MCF 10A (cell line): ENCODE measurements around the gene RAD21L1. TPM values are rescaled to one million over a fixed set of nuclear protein-coding genes. Genes with fewer than 3 reads are reported as not detected.

Experiments used
- BruUV-seq: library from RNA; stranded (reverse); fragments of 400-500 nt; replicated peaks from 2 replicates; lab custom pipeline; 2021; lab: Mats Ljungman, UMichigan
- CTCF ChIA-PET: fragments of 300-600 bp; sonication (Branson Sonifier 250); formaldehyde crosslinking; extraction: SDS; loops from one replicate; lab custom pipeline; 2021; ENCODE audit warnings: antibody characterized with exemption, inconsistent platforms; lab: Yijun Ruan, JAX
- POLR2A ChIA-PET: fragments of 300-600, 350-650 bp; sonication (Branson Sonifier 250); formaldehyde crosslinking; extraction: SDS; loops from one replicate; lab custom pipeline; 2020; ENCODE audit warnings: antibody characterized with exemption, inconsistent platforms; lab: Yijun Ruan, JAX
- DNase-seq: peaks from one replicate; pipeline ENCODE4 v3.0.0-alpha.2; 2018; ENCODE audit not compliant: unreplicated experiment
- H3K27ac Mint-ChIP-seq: one replicate; pipeline ENCODE4 v1.8.0; 2022; ENCODE audit warnings: mild to moderate bottlenecking, low read depth, mixed read lengths; ENCODE audit not compliant: unreplicated experiment
- H3K27me3 Mint-ChIP-seq: one replicate; pipeline ENCODE4 v1.8.0; 2022; ENCODE audit warnings: mixed read lengths; ENCODE audit not compliant: insufficient read depth, unreplicated experiment
- H3K36me3 Mint-ChIP-seq: one replicate; pipeline ENCODE4 v1.8.0; 2022; ENCODE audit warnings: mild to moderate bottlenecking, moderate library complexity, mixed read lengths; ENCODE audit not compliant: insufficient read depth, unreplicated experiment
- H3K4me1 Mint-ChIP-seq: one replicate; pipeline ENCODE4 v1.8.0; 2022; ENCODE audit warnings: mixed read lengths; ENCODE audit not compliant: insufficient read depth, unreplicated experiment
- H3K4me3 Mint-ChIP-seq: one replicate; pipeline ENCODE4 v1.8.0; 2022; ENCODE audit warnings: mild to moderate bottlenecking, moderate library complexity, mixed read lengths; ENCODE audit not compliant: unreplicated experiment
- H3K9me3 Mint-ChIP-seq: one replicate; pipeline ENCODE4 v1.8.0; 2022; ENCODE audit warnings: mixed read lengths; ENCODE audit not compliant: unreplicated experiment
- CTCF ChIP-seq: fragments of 200-600 bp; IDR thresholded peaks from one replicate; pipeline ENCODE4 v1.8.0; 2022; ENCODE audit warnings: antibody characterized with exemption, mild to moderate bottlenecking; ENCODE audit not compliant: unreplicated experiment
- intact Hi-C: fragments of 100-400 bp; cut with micrococcal nuclease; formaldehyde crosslinking; loops from 2 replicates; pipeline ENCODE4 v1.14.1; 2022
- total RNA-seq: library from RNA; stranded (reverse); gene quantifications from 2 replicates; pipeline ENCODE4 v1.2.3, GENCODE V29; 2022

The RAD21L1 gene
- total RNA-seq, 1 experiment from 2014 or later: not detected

- ChIA-PET POLR2A (no interaction called here), CTCF (interaction anchor here (0.6 kb wide), 2 partner anchors 64 to 198 kb away, joined by 3 to 4 read pairs; partner anchors contain the start of gene NSFL1C)
- no TSS peak for BruUV-seq
- Mint-ChIP-seq H3K27me3 (no peaks in the 10 kb centered on the region), H3K4me1 (peaks cover 7% of the 10 kb centered on the region), H3K4me3 (no peak overlapping the region), H3K9me3 (no peaks in the 10 kb centered on the region), H3K36me3 (no peaks in the 10 kb centered on the region), H3K27ac (no peak overlapping the region)
- intact Hi-C loops: no loop called here
- no peak for TF ChIP-seq CTCF
- DNase-seq: no peak
These were observed 42.0 kb downstream of the RAD21L1 start for GRCh38 chr20:1267809-1268374.

GRCh38 chr20:1269235-1269634 lies 43.4 kb downstream of the RAD21L1 start:
- ChIA-PET CTCF (interaction anchor here (1.5 kb wide), 1 partner anchor 161 kb away, joined by 7 read pairs; no protein-coding TSS in a partner anchor), POLR2A (no interaction called here)
- H3K4me1 Mint-ChIP-seq: peaks cover 7% of the 10 kb centered on the region
- no peaks in the 10 kb centered on the region for H3K27me3 Mint-ChIP-seq
- intact Hi-C loops: no loop called here
- no peak for TF ChIP-seq CTCF
- no TSS peak for BruUV-seq
- no peak overlapping the region for H3K4me3 Mint-ChIP-seq
- H3K9me3 Mint-ChIP-seq: no peaks in the 10 kb centered on the region
- no peak overlapping the region for H3K27ac Mint-ChIP-seq
- no peak for DNase-seq
- no peaks in the 10 kb centered on the region for H3K36me3 Mint-ChIP-seq

GRCh38 chr20:1269850-1270249 lies 44.0 kb downstream of the RAD21L1 start:
- H3K36me3 Mint-ChIP-seq: no peaks in the 10 kb centered on the region
- no peaks in the 10 kb centered on the region for H3K9me3 Mint-ChIP-seq
- DNase-seq: no peak
- no peak overlapping the region for H3K4me3 Mint-ChIP-seq
- no TSS peak for BruUV-seq
- ChIA-PET CTCF (interaction anchor here (0.6 to 1.5 kb wide), 2 partner anchors 55 to 161 kb away, joined by 4 to 7 read pairs; no protein-coding TSS in a partner anchor), POLR2A (interaction anchor here (0.7 kb wide), 1 partner anchor 56 kb away, joined by 3 read pairs; no protein-coding TSS in a partner anchor)
- H3K27ac Mint-ChIP-seq: no peak overlapping the region
- H3K27me3 Mint-ChIP-seq: no peaks in the 10 kb centered on the region
- H3K4me1 Mint-ChIP-seq: peaks cover 7% of the 10 kb centered on the region
- no peak for TF ChIP-seq CTCF
- intact Hi-C loops: no loop called here

GRCh38 chr20:1272368-1273100 lies 46.7 kb downstream of the RAD21L1 start:
- ChIA-PET POLR2A (interaction anchor here (0.9 to 1.2 kb wide), 2 partner anchors 122 to 1146 kb away, joined by 3 read pairs; no protein-coding TSS in a partner anchor), CTCF (interaction anchor here (0.7 kb wide), 1 partner anchor 11 kb away, joined by 4 read pairs; no protein-coding TSS in a partner anchor)
- H3K27ac Mint-ChIP-seq: no peak overlapping the region
- BruUV-seq: no TSS peak
- DNase-seq: no peak
- intact Hi-C loops: no loop called here
- no peak overlapping the region for H3K4me3 Mint-ChIP-seq
- no peak for TF ChIP-seq CTCF
- H3K4me1 Mint-ChIP-seq: no peaks in the 10 kb centered on the region
- no peaks in the 10 kb centered on the region for H3K36me3 Mint-ChIP-seq
- H3K27me3 Mint-ChIP-seq: no peaks in the 10 kb centered on the region
- H3K9me3 Mint-ChIP-seq: no peaks in the 10 kb centered on the region
